Lower leg skin (tissue), 3 donors: ENCODE data around the gene MED12.

ENCODE experiments used
- CTCF ChIP-seq, 3 donors: fragments of 450-650 bp; IDR thresholded peaks; one replicate each; pipeline ENCODE4 v1.5.1; 2016; ENCODE audit warnings: antibody characterized with exemption in 3 of 3, mild to moderate bottlenecking in 3 of 3, moderate library complexity in 2 of 3
- POLR2A ChIP-seq, 2 donors: fragments of 450-650 bp; IDR thresholded peaks; one replicate each; pipeline ENCODE4 v1.6.1; 2016 to 2017; ENCODE audit warnings: antibody characterized with exemption in 2 of 2, mild to moderate bottlenecking in 1 of 2, moderate library complexity in 1 of 2

- TF ChIP-seq CTCF (IDR thresholded peaks at IDR 0.05) (no peak), POLR2A (IDR thresholded peaks at IDR 0.05) (no peak)
These were observed 15.0 kb upstream of the MED12 start for GRCh38 chrX:71103110-71103983.
